ENCODE measurements around the gene SMC5. TPM values are rescaled to one million over a fixed set of nuclear protein-coding genes. Genes with fewer than 3 reads are reported as not detected.

The SMC5 gene
- total RNA-seq, 1 experiment from 2014 or later = 7.7 TPM

DNA sequence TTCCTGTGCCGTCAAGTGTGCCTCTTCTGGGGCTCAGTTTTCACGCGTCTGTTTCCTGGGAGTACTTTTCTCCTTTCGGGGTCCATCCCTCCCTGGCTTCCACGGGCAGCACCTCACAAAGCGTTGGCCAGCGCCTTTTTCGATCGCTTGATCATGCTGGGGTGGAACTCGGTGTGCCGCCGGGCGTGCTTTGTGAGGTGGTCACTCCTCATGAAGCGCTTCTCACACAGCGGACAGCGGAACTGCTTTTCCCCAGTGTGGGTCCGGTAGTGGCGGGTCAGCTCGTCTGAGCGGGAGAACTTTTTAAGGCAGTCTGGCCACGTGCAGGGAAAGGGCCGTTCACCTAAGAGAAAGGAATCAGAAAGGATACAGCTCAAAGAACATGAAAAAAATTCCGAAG is 128.9 kb downstream of the SMC5 start:
- Mint-ChIP-seq H3K4me3 (ENCODE audit: unreplicated experiment) (no peak overlapping the region), H3K9me3 (ENCODE audit: unreplicated experiment) (no peaks in the 10 kb centered on the region), H3K27ac (ENCODE audit: unreplicated experiment) (no peak overlapping the region), H3K27me3 (ENCODE audit: insufficient read depth, unreplicated experiment) (no peaks in the 10 kb centered on the region), H3K4me1 (ENCODE audit: low read depth, unreplicated experiment) (no peaks in the 10 kb centered on the region), H3K36me3 (ENCODE audit: insufficient read depth, unreplicated experiment) (no peaks in the 10 kb centered on the region)
- H3K4me3 ChIP-seq (ENCODE audit: low read depth, low read length) = no peak overlapping the region
- TF ChIP-seq CTCF (IDR thresholded peaks at IDR 0.05; ENCODE audit: insufficient read depth in 1 of 2, low read depth in 1 of 2, low read length in 1 of 2, severe bottlenecking in 1 of 2, unreplicated experiment in 1 of 2) = no peak
- no peak for DNase-seq
- H3K27me3 ChIP-seq (replicated peaks; ENCODE audit: control insufficient read depth, insufficient read depth, low read length) = no peaks in the 10 kb centered on the region
- no peaks in the 10 kb centered on the region for H3K4me1 ChIP-seq
- H3K9me3 ChIP-seq = no peaks in the 10 kb centered on the region
- no peaks in the 10 kb centered on the region for H3K36me3 ChIP-seq (ENCODE audit: control insufficient read depth, insufficient read depth, low read length)
- ChIA-PET POLR2A (no interaction called here), CTCF (no interaction called here)
- no TSS peak for BruUV-seq (replicated peaks)
- intact Hi-C loops (cut with micrococcal nuclease; ENCODE audit: unreplicated experiment) = no loop called here

DNA sequence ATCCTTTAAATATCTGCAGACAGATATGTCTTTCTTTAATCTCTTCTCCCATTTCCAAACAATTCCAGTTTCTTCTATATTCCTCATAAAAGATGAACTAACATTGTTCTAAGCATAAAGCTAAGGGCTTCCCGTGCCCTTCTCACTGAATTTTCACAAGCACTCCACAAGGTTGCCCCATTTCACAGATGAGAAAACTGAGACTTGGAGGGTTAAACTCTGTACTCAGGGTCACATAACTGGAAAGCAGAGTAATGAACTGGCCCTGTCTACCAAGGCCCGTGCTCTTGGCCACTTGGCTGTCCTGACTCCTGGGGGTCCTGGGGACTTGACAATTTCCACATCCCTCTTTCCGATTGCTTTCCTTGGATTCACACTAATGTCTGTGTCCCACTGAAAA is 130.4 kb downstream of the SMC5 start:
- Histone ChIP-seq H3K4me3 (ENCODE audit: low read depth, low read length) (no peak overlapping the region), H3K36me3 (ENCODE audit: control insufficient read depth, insufficient read depth, low read length) (no peaks in the 10 kb centered on the region), H3K9me3 (no peaks in the 10 kb centered on the region), H3K27me3 (replicated peaks; ENCODE audit: control insufficient read depth, insufficient read depth, low read length) (no peaks in the 10 kb centered on the region), H3K4me1 (no peaks in the 10 kb centered on the region)
- no peaks in the 10 kb centered on the region for H3K27me3 Mint-ChIP-seq (ENCODE audit: insufficient read depth, unreplicated experiment)
- no peaks in the 10 kb centered on the region for H3K4me1 Mint-ChIP-seq (ENCODE audit: low read depth, unreplicated experiment)
- no peaks in the 10 kb centered on the region for H3K36me3 Mint-ChIP-seq (ENCODE audit: insufficient read depth, unreplicated experiment)
- no TSS peak for BruUV-seq (replicated peaks)
- H3K27ac Mint-ChIP-seq (ENCODE audit: unreplicated experiment) = no peak overlapping the region
- no peak overlapping the region for H3K4me3 Mint-ChIP-seq (ENCODE audit: unreplicated experiment)
- ChIA-PET CTCF (interaction anchor here (0.6 kb wide), 1 partner anchor 30 kb away, joined by 9 read pairs; no protein-coding TSS in a partner anchor), POLR2A (no interaction called here)
- DNase-seq = no peak
- H3K9me3 Mint-ChIP-seq (ENCODE audit: unreplicated experiment) = no peaks in the 10 kb centered on the region
- TF ChIP-seq CTCF (IDR thresholded peaks at IDR 0.05; ENCODE audit: insufficient read depth in 1 of 2, low read depth in 1 of 2, low read length in 1 of 2, severe bottlenecking in 1 of 2, unreplicated experiment in 1 of 2) = no peak
- intact Hi-C loops (cut with micrococcal nuclease; ENCODE audit: unreplicated experiment) = no loop called here

DNA sequence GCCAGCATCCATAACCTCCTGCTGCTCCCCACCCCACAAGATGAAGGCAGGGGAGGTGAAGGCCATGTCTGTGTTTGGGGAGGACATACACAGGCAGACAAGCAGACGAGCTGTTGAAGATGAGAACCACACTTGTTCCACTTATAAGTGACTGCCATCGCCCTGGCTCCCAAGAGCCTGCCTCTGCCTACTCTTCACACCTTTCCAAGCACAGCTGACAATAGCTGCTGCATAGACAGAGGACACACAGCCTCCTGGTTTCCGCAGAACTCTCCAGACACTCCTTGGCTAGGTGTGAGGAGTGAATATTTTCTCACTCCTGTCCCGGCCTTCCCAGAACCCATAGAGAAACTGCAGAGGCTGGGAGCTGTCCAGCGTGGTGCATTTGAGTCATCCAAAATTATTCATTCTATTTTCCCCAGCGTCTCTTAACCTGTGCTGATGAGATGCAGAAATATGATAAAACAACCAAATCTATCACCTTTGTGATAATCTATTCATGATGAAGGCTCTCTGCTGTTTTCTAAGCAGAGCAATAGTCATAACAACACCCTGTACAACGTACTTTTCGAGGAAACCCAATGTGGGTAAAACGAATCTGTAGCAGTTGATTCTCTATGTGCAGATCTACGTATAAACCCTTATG is 131.0 kb downstream of the SMC5 start:
- no peak for TF ChIP-seq CTCF (IDR thresholded peaks at IDR 0.05; ENCODE audit: insufficient read depth in 1 of 2, low read depth in 1 of 2, low read length in 1 of 2, severe bottlenecking in 1 of 2, unreplicated experiment in 1 of 2)
- Mint-ChIP-seq H3K4me3 (ENCODE audit: unreplicated experiment) (no peak overlapping the region), H3K4me1 (ENCODE audit: low read depth, unreplicated experiment) (no peaks in the 10 kb centered on the region), H3K27me3 (ENCODE audit: insufficient read depth, unreplicated experiment) (no peaks in the 10 kb centered on the region), H3K27ac (ENCODE audit: unreplicated experiment) (no peak overlapping the region), H3K36me3 (ENCODE audit: insufficient read depth, unreplicated experiment) (no peaks in the 10 kb centered on the region), H3K9me3 (ENCODE audit: unreplicated experiment) (no peaks in the 10 kb centered on the region)
- no peaks in the 10 kb centered on the region for H3K9me3 ChIP-seq
- CTCF ChIA-PET = no interaction called here
- no peaks in the 10 kb centered on the region for H3K36me3 ChIP-seq (ENCODE audit: control insufficient read depth, insufficient read depth, low read length)
- no peak overlapping the region for H3K4me3 ChIP-seq (ENCODE audit: low read depth, low read length)
- POLR2A ChIA-PET = no interaction called here
- intact Hi-C loops (cut with micrococcal nuclease; ENCODE audit: unreplicated experiment) = no loop called here
- H3K27me3 ChIP-seq (replicated peaks; ENCODE audit: control insufficient read depth, insufficient read depth, low read length) = no peaks in the 10 kb centered on the region
- H3K4me1 ChIP-seq = no peaks in the 10 kb centered on the region
- no TSS peak for BruUV-seq (replicated peaks)
- DNase-seq = no peak

Measured in Caco-2 (cell line).